Erythroblast (primary cell): ENCODE results near the gene RERE.
"Not testable (repeated sequence)": the region's sequence is repeated elsewhere in the genome, so short reads cannot be mapped to it uniquely, and the experiment has no call there.

Experiments used
- DNase-seq, 2 experiments: peaks; one replicate each; lab custom pipeline; 2025; lab: John Stamatoyannopoulos, UW
- GATA1 ChIP-seq: IDR thresholded peaks from 2 replicates; pipeline ENCODE4 v1.6.1; 2011; ENCODE audit warnings: low read depth, mild to moderate bottlenecking, control low read depth, low read length, moderate library complexity
- POLR2A ChIP-seq: IDR thresholded peaks from 2 replicates; pipeline ENCODE4 v1.6.1; 2011; ENCODE audit warnings: mild to moderate bottlenecking, low read length

The RERE gene

DNA sequence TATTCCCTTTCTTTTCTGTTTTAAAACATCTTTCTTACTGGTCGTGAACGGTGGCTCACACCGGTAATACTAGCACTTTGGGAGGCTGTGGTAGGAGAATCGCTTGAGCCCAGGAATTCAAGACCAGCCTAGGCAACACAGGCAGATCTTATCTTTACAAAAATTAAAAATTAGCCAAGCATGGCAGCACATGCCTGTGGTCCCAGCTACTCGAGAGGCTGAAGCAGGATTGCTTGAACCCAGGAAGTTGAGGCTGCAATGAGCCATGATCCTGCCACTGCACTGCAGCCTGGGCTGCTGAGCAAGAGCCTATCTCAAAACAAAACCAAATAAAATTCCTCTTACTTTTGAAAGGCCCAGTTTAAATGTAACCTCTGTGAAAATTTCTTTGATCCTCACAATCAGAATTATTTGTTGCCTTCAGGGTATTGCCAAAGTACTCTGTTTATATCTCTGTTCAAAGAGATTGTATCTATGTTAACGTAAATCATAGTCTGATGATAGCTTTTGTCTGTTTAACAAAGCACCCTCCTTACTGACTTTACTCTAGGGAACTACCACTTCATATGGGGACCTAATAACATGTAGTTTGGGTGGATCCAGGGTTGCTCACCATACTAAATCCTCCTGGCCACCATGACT, 71.6 kb downstream of the RERE start:
- no peak for DNase-seq
- TF ChIP-seq GATA1 (no peak), POLR2A (no peak)

DNA sequence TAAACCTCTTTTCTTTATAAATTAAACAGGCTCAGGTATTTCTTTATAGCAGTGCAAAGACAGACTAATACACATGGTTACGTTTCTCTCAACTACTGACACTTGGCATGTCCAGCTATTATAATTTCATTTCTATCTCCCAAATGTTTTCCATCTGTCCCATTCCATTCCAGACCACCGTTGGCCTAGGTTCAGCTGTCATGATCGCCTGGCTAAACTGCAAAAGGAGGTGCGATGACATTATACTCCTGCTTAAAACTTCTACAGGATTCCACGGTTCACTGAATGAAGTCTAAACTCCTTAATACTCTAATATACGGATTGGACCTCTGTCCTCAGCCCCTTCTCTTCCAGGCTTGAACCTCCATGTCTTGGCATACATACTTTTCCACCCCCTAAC, 72.1 kb downstream of the RERE start:
- no peak for TF ChIP-seq POLR2A
- TF ChIP-seq GATA1: no peak
- DNase-seq: no peak

DNA sequence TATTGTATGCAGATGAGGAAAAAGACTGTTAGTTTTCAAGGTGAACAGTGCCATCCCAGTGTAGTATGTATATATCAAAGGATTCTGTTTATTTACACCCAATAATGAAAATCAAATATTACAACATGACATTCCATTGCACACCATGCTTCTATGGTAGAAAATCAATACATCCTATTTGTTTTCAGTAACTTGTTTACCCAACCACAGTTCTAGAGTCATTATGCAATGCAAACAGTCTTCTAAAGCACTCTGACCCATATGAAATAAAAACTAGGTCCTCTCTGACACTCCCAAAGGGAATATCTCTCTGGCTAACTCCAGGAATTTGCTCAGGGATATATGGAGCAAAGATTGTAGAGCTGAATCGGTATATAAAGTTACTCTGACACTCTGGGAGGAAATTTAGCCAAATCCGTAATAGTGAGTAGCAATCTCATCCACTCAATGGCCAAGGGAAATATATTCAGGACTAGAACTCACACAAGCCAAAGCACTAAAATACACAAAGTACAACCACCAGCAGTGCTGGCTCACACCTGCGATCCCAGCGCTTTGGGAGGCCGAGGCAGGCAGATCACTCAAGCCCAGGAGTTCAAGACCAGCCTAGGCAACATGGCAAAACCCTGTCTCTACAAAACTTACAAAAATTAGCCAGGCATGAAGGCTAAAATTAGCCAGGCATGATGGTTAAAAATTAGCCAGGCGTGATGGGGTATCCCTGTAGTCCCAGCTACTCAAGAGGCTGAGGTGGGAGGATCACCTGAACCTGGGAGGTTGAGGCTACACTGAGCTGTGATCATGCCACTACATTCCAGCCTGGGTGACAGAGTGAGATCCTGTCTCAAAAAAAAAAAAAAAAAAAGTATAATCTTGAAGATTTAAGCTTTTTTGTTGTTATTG, 75.2 kb downstream of the RERE start:
- TF ChIP-seq POLR2A (no peak), GATA1 (no peak)
- no peak for DNase-seq

DNA sequence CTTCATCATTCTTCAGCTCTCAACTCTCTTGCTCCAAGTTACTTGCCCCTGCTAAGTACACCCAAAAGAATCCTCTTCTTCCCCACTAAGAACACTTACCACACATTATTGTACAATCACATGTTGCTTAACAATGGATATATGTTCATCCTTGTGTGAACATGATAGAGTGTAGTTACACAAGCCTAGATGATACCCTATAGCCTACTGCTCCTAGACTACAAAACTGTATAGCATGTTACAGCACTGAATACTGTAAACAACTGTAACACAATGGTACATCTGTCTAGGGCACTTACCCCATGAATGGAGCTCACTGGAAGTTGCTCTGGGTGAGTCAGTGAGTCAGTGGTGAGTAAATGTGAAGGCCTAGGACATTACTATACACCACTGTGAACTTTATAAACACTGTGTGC, 77.4 kb downstream of the RERE start:
- TF ChIP-seq POLR2A (no peak), GATA1 (no peak)
- no peak for DNase-seq

DNA sequence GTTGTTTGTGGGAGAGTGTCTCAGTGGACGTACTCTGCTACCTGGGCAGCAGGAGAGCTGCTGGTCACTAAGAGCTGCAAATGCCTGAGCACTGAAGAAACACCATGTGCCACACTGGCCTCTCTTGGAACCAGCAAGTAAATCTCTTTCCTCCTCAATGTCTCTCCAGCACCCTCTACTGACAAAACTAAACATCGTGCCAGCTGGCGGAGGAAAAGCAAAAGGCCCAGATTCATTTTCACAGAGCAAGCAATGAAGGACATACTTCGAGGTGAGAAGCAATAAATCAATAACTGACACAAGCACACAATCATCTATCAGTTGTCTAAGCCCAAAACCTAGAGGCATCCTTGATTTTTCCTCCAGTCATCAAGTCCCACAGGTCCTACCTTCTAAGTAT, 78.1 kb downstream of the RERE start:
- peak; percentile 4 to 14 for DNase-seq
- TF ChIP-seq POLR2A (no peak), GATA1 (no peak)

DNA sequence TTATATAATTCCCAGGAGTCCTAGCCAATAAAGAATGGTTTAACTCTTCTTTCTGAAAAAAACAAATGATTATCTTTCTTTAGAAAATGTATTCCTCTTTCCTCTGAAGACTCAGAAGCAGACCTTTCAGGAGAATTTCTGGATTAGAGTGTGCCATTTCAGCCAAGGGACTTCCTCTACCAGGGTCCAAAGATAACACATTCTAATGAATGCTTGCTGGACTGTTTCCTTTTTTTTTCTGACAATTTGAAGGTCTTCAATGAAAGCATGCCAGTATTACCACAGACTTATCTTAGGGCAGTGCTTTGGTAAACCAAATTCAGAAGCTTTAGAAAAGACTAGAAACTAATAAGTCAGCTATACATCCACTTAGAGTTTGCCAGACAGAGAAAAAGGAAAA, 80.5 kb downstream of the RERE start:
- no peak for TF ChIP-seq GATA1
- TF ChIP-seq POLR2A: no peak
- DNase-seq: no peak

DNA sequence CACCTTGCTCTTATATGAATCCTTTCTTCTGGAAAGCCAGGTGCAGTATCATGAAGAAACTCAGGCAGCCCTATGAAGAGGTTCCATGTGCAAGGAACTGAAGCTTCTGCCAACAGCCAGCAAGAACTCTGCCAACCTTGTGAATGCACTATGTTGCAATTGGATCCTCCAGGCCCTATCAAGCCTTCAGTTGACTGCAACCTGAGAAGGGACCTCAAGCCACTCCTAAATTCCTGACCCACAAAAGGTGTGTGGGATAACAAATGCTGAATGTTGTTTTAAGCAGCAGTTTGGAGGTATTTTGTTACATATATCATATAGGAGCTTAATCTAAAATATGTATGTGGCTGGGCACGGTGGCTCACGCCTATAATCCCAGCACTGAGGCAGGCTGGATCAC, 84.0 kb downstream of the RERE start:
- TF ChIP-seq GATA1 (no peak), POLR2A (no peak)
- no peak for DNase-seq

DNA sequence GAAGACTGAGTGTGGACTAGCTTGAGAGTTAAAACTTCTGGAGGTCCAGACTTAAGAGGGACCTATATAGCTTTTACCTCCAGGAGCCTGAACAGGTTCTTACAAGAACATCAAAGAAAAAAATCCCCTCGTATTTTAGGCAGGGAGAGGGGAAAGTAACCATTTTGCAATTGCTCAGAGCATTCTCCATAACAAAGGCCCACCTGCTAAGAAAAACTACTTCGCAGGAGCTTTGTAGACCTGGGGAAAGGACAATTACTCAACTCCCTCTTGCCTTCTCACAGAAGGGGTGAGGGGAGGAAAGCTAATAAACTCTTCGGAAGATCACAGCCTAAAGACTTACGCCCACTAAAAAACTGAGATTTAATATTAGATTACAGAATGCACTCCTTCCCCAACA, 86.3 kb downstream of the RERE start:
- DNase-seq: no peak
- no peak for TF ChIP-seq GATA1
- TF ChIP-seq POLR2A: no peak

DNA sequence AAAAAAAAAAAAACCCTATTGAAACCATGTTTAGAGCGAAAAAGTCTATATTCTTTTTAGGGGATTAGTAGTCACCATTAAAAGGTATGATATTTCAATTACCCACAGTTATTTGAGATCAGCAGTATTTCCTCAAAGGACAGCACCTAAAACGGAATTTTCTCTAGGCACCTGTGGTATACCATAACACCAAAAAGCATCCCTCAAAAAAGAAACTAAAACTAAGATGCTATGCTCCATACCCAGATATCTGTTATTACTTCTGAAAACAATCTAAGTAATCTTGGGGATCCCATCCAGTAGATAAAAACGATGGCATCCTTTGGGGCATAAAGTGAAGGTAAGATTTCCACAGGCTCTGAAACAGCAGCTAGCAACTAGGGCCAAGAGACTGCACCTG, 89.0 kb downstream of the RERE start:
- TF ChIP-seq GATA1 (no peak), POLR2A (no peak)
- DNase-seq: no peak

DNA sequence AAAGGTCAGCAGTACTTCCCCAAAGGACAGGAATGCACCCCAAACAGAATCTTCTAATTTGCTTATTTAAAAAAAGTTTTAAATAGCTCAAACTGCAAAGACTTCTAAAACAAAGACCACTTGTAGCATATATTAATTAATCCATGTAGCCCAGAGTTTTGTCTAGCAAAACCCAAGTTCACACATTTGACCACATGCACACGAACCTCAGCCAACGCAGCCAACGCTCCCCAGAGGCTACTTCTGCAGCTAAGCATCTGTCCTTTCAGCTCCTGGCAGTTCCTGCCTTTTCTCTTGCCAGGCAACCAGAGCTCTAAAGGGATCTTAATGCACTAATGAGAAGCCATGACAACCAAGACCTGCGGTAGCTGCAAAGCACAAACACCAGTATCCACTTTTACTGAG, 89.6 kb downstream of the RERE start:
- no peak for TF ChIP-seq POLR2A
- no peak for TF ChIP-seq GATA1
- DNase-seq: no peak

DNA sequence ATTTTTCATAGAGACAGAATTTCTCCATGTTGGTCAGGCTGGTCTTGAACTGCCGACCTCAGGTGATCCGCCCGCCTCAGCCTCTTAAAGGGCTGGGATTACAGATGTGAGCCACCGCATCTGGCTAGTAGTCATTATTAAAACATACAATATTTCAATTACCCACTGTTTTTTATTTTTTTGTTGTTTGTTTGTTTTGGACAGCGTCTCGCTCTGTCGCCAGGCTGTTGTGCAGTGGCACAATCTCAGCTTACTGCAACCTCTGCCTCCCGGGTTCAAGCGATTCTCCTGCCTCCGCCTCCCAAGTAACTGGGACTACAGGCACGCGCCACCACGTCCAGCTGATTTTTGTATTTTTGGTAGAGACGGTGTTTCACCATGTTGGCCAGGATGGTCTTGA, 90.1 kb downstream of the RERE start:
- DNase-seq: not testable (repeated sequence)

DNA sequence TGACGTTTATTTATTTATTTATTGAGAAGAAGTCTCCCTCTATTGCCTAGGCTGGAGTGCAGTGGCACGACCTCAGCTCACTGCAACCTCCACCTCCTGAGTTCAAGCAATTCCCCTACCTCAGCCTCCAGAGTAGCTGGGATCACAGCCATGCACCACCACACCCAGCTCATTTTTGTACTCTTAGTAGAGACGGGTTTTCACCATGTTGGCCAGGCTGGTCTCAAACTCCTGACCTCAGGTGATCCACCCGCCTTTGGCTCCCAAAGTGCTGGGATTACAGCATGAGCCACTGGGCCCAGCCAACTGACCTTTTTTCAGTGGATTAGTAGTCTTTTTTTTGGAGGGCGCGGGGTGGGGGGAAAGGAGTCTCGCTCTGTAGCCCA, 90.6 kb downstream of the RERE start:
- not testable (repeated sequence) for DNase-seq

DNA sequence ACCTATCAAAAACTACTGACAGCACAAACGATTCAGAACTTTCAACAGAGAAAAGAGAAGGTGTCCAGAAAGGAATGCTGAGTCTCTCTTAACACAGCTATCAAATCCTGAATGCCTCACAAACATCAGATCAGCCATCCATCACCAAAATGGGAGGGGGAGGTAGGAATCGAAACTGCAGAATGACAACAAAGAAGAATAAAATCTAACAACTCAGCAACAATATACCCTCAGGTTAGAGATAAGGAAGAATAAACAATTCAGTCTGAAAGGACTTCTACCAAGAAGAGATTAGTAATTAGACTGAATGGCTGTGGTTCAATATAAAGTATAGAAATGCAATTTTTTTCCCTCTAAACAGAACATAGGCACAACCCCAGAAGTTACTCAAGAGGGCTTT, 94.4 kb downstream of the RERE start:
- DNase-seq: no peak
- TF ChIP-seq GATA1: no peak
- no peak for TF ChIP-seq POLR2A

DNA sequence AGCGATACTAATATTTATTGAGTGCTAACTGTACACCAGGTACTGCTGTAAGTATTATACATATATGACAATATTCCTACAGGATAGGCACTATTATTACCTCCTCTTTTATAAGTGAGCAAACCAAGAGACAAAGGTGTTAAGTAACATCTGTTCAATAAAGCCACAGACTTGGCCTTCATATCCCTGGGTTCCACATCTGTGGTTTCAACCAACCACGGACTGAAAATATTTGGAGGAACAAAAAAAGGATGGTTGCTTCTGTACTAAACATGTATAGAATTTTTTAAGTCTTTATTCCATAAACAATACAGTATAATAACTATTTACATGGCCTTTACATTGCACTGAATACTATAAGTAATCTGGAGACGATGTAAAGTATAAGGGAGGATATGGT, 95.1 kb downstream of the RERE start:
- TF ChIP-seq GATA1: no peak
- no peak for TF ChIP-seq POLR2A
- DNase-seq: no peak
